HEK293 (cell line): ENCODE measurements around the gene PRG3.

Experiments
- CTCF ChIA-PET: fragments of 350-600 bp; formaldehyde crosslinking; extraction: SDS; loops from one replicate; lab custom pipeline; 2021; ENCODE audit warnings: antibody characterized with exemption; lab: Yijun Ruan, JAX
- POLR2A ChIA-PET: fragments of 300-600 bp; formaldehyde crosslinking; extraction: SDS; loops from one replicate; lab custom pipeline; 2020; ENCODE audit warnings: antibody characterized with exemption, inconsistent platforms; lab: Yijun Ruan, JAX
- H3K27ac ChIP-seq: fragments of 200-500 bp; sonication (Bioruptor generic); 2 replicates; pipeline ENCODE4 v1.5.1; 2014; ENCODE audit warnings: low read depth, low read length, control low read depth, inconsistent platforms; ENCODE audit errors: extremely low read depth
- H3K36me3 ChIP-seq, 2 experiments: fragments of 200-500 bp in 1 of 2; sonication (Bioruptor generic) in 1 of 2; 1 replicate in 1 of 2; 2 replicates in 1 of 2; pipeline ENCODE4 v1.5.1; 2014 to 2017; ENCODE audit warnings: inconsistent platforms in 2 of 2, low read length in 2 of 2; ENCODE audit not compliant: control insufficient read depth in 2 of 2, insufficient read depth in 1 of 2
- H3K4me1 ChIP-seq: fragments of 200-500 bp; sonication (Bioruptor generic); 2 replicates; pipeline ENCODE4 v1.5.1; 2014; ENCODE audit warnings: mild to moderate bottlenecking, low read length, inconsistent platforms; ENCODE audit not compliant: control insufficient read depth, insufficient read depth
- H3K4me3 ChIP-seq: 2 replicates; pipeline ENCODE4 v1.5.1; 2011; ENCODE audit warnings: low read depth, mild to moderate bottlenecking, control low read depth, low read length, moderate library complexity
- H3K9me3 ChIP-seq: fragments of 200-500 bp; sonication (Bioruptor generic); 2 replicates; pipeline ENCODE4 v1.5.1; 2014; ENCODE audit warnings: low read depth, low read length, inconsistent platforms; ENCODE audit not compliant: control insufficient read depth, insufficient read depth
- GLI4 ChIP-seq: fragments of 450-650 bp; formaldehyde crosslinking; IDR thresholded peaks from 2 replicates; pipeline ENCODE4 v1.5.1; 2016; ENCODE audit warnings: missing biosample characterization, missing genetic modification characterization
- SALL2 ChIP-seq: fragments of 450-650 bp; formaldehyde crosslinking; IDR thresholded peaks from 2 replicates; pipeline ENCODE4 v1.5.0; 2017; ENCODE audit warnings: missing biosample characterization, mild to moderate bottlenecking, missing genetic modification characterization, borderline replicate concordance
- TRIM28 ChIP-seq: IDR thresholded peaks from 2 replicates; pipeline ENCODE4 v1.6.1; 2011; ENCODE audit warnings: low read length, control low read depth, borderline replicate concordance
- YY1 ChIP-seq: fragments of 450-650 bp; formaldehyde crosslinking; IDR thresholded peaks from 2 replicates; pipeline ENCODE4 v1.5.1; 2018; ENCODE audit warnings: missing biosample characterization, missing genetic modification characterization
- ZBTB44 ChIP-seq: fragments of 450-650 bp; IDR thresholded peaks from 2 replicates; pipeline ENCODE4 v1.5.1; 2018; ENCODE audit warnings: missing biosample characterization, mild to moderate bottlenecking, missing genetic modification characterization
- ZNF138 ChIP-seq: fragments of 450-650 bp; formaldehyde crosslinking; IDR thresholded peaks from 2 replicates; pipeline ENCODE4 v1.5.1; 2016; ENCODE audit warnings: missing biosample characterization, missing genetic modification characterization, borderline replicate concordance
- ZNF155 ChIP-seq: fragments of 450-650 bp; formaldehyde crosslinking; IDR thresholded peaks from 2 replicates; pipeline ENCODE4 v1.5.1; 2016; ENCODE audit warnings: missing biosample characterization, missing genetic modification characterization
- ZNF239 ChIP-seq: fragments of 450-650 bp; formaldehyde crosslinking; IDR thresholded peaks from 2 replicates; pipeline ENCODE4 v1.5.1; 2016; ENCODE audit warnings: missing biosample characterization, missing genetic modification characterization
- ZNF24 ChIP-seq: fragments of 450-650 bp; formaldehyde crosslinking; IDR thresholded peaks from 2 replicates; pipeline ENCODE4 v1.5.1; 2016; ENCODE audit warnings: missing biosample characterization, missing genetic modification characterization
- ZNF280C ChIP-seq: fragments of 450-650 bp; formaldehyde crosslinking; IDR thresholded peaks from 2 replicates; pipeline ENCODE4 v1.5.1; 2016; ENCODE audit warnings: missing biosample characterization, missing genetic modification characterization
- ZNF513 ChIP-seq: fragments of 450-650 bp; IDR thresholded peaks from 2 replicates; pipeline ENCODE4 v1.5.1; 2018; ENCODE audit warnings: missing biosample characterization, missing genetic modification characterization
- ZNF521 ChIP-seq: fragments of 450-650 bp; formaldehyde crosslinking; IDR thresholded peaks from 2 replicates; pipeline ENCODE4 v1.5.1; 2017; ENCODE audit warnings: missing biosample characterization, mild to moderate bottlenecking, missing genetic modification characterization
- ZNF548 ChIP-seq: fragments of 450-650 bp; formaldehyde crosslinking; IDR thresholded peaks from 2 replicates; pipeline ENCODE4 v1.5.1; 2016; ENCODE audit warnings: missing biosample characterization, missing genetic modification characterization
- ZNF621 ChIP-seq: fragments of 450-650 bp; formaldehyde crosslinking; IDR thresholded peaks from 2 replicates; pipeline ENCODE4 v1.5.1; 2017; ENCODE audit warnings: missing biosample characterization, missing genetic modification characterization
- ZNF626 ChIP-seq: fragments of 450-650 bp; sonication (Bioruptor Pico); formaldehyde crosslinking; IDR thresholded peaks from 2 replicates; pipeline ENCODE4 v1.5.1; 2018; ENCODE audit warnings: missing biosample characterization, missing genetic modification characterization, inconsistent platforms
- ZNF639 ChIP-seq: fragments of 450-650 bp; formaldehyde crosslinking; IDR thresholded peaks from 2 replicates; pipeline ENCODE4 v1.5.1; 2016; ENCODE audit warnings: missing biosample characterization, missing genetic modification characterization
- ZNF776 ChIP-seq: fragments of 450-650 bp; formaldehyde crosslinking; IDR thresholded peaks from 2 replicates; pipeline ENCODE4 v1.5.0; 2017; ENCODE audit warnings: missing biosample characterization, missing genetic modification characterization, borderline replicate concordance
- ZNF792 ChIP-seq: fragments of 450-650 bp; formaldehyde crosslinking; IDR thresholded peaks from 2 replicates; pipeline ENCODE4 v1.5.1; 2016; ENCODE audit warnings: missing biosample characterization, missing genetic modification characterization
- TF ChIP-seq, protein P1 (sequence below): fragments of 450-650 bp; formaldehyde crosslinking; IDR thresholded peaks from 2 replicates; pipeline ENCODE4 v1.5.1; 2016; ENCODE audit warnings: missing biosample characterization, missing genetic modification characterization
- TF ChIP-seq, protein P2 (sequence below): fragments of 450-650 bp; formaldehyde crosslinking; IDR thresholded peaks from 2 replicates; pipeline ENCODE4 v1.5.1; 2016; ENCODE audit warnings: missing biosample characterization, missing genetic modification characterization, borderline replicate concordance
- TF ChIP-seq, protein P3 (sequence below): fragments of 450-650 bp; formaldehyde crosslinking; IDR thresholded peaks from 2 replicates; pipeline ENCODE4 v1.5.1; 2017; ENCODE audit warnings: missing biosample characterization, missing genetic modification characterization

PRG3 gene

GRCh38 chr11:57426439-57426928 lies 45.5 kb upstream of the PRG3 start (continued):
- no peak for TF ChIP-seq ZNF513 (tag by site-specific recombination)

GRCh38 chr11:57425565-57426438 lies 44.9 kb upstream of the PRG3 start:
- POLR2A ChIA-PET = no interaction called here
- H3K27ac ChIP-seq = no peak overlapping the region
- TF ChIP-seq, protein P1, sequence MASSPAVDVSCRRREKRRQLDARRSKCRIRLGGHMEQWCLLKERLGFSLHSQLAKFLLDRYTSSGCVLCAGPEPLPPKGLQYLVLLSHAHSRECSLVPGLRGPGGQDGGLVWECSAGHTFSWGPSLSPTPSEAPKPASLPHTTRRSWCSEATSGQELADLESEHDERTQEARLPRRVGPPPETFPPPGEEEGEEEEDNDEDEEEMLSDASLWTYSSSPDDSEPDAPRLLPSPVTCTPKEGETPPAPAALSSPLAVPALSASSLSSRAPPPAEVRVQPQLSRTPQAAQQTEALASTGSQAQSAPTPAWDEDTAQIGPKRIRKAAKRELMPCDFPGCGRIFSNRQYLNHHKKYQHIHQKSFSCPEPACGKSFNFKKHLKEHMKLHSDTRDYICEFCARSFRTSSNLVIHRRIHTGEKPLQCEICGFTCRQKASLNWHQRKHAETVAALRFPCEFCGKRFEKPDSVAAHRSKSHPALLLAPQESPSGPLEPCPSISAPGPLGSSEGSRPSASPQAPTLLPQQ (tag by site-specific recombination) = no peak
- TF ChIP-seq ZNF24 (tag by site-specific recombination) = no peak
- no peak for TF ChIP-seq ZBTB44 (tag by site-specific recombination)
- TF ChIP-seq ZNF548 (tag by site-specific recombination) = no peak
- no peak for TF ChIP-seq ZNF639 (tag by site-specific recombination)
- no peak for TF ChIP-seq ZNF521 (tag by site-specific recombination)
- TF ChIP-seq ZNF155 (tag by site-specific recombination) = no peak
- TF ChIP-seq, protein P2, sequence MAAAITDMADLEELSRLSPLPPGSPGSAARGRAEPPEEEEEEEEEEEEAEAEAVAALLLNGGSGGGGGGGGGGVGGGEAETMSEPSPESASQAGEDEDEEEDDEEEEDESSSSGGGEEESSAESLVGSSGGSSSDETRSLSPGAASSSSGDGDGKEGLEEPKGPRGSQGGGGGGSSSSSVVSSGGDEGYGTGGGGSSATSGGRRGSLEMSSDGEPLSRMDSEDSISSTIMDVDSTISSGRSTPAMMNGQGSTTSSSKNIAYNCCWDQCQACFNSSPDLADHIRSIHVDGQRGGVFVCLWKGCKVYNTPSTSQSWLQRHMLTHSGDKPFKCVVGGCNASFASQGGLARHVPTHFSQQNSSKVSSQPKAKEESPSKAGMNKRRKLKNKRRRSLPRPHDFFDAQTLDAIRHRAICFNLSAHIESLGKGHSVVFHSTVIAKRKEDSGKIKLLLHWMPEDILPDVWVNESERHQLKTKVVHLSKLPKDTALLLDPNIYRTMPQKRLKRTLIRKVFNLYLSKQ (tag by site-specific recombination) = no peak
- TF ChIP-seq YY1 (tag by site-specific recombination) = no peak
- no peak for TF ChIP-seq ZNF621 (tag by site-specific recombination)
- no peak for TF ChIP-seq ZNF138 (tag by site-specific recombination)
- TF ChIP-seq GLI4 (tag by site-specific recombination) = no peak
- no peak for TF ChIP-seq ZNF239 (tag by site-specific recombination)
- no peak for TF ChIP-seq ZNF626 (tag by site-specific recombination)
- TF ChIP-seq SALL2 = no peak
- TF ChIP-seq ZNF792 = no peak
- TF ChIP-seq ZNF776 (tag by site-specific recombination) = no peak
- TF ChIP-seq, protein P3, sequence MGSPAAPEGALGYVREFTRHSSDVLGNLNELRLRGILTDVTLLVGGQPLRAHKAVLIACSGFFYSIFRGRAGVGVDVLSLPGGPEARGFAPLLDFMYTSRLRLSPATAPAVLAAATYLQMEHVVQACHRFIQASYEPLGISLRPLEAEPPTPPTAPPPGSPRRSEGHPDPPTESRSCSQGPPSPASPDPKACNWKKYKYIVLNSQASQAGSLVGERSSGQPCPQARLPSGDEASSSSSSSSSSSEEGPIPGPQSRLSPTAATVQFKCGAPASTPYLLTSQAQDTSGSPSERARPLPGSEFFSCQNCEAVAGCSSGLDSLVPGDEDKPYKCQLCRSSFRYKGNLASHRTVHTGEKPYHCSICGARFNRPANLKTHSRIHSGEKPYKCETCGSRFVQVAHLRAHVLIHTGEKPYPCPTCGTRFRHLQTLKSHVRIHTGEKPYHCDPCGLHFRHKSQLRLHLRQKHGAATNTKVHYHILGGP (tag by site-specific recombination) = no peak
- TF ChIP-seq TRIM28 = no peak
- TF ChIP-seq ZNF280C = no peak
- TF ChIP-seq, all 188 proteins: peak for 0
- CTCF ChIA-PET = interaction anchor here (0.5 to 1.9 kb wide), 4 partner anchors 32 to 101 kb away, joined by 3 to 5 read pairs (median 3); no protein-coding TSS in a partner anchor
- Histone ChIP-seq H3K36me3 (no peaks in the 10 kb centered on the region), H3K4me3 (no peak overlapping the region), H3K4me1 (no peaks in the 10 kb centered on the region), H3K9me3 (no peaks in the 10 kb centered on the region)
